A673 (cell line): ENCODE measurements around the gene MYL9.

Experiments used
- CTCF ChIP-seq: fragments of 300-800, 200-600 bp; sonication (generic); conservative IDR thresholded peaks from 2 replicates; pipeline ENCODE4 v1.5.1; 2017; ENCODE audit warnings: low read depth, mild to moderate bottlenecking, antibody characterized with exemption, low read length, moderate library complexity, mixed read lengths
- EZH2 ChIP-seq: fragments of 200-600 bp; sonication (generic); IDR thresholded peaks from 2 replicates; pipeline ENCODE4 v1.6.1; 2017; ENCODE audit warnings: borderline replicate concordance, low read depth, mild to moderate bottlenecking, mixed read lengths, antibody characterized with exemption, low read length; ENCODE audit not compliant: poor library complexity, severe bottlenecking

- TF ChIP-seq CTCF = no peak
- TF ChIP-seq EZH2 = no peak
These were observed 31.9 kb downstream of the MYL9 start, which contains the start of gene TGIF2 for GRCh38 chr20:36573103-36573797.
